Duodenal mucosa (tissue), 2 donors: ENCODE measurements around the gene LAD1.
A peak's percentile ranks its signal among the peaks of the same experiment; 100 is the strongest.

Experiments used
- H3K27ac ChIP-seq: one replicate; pipeline ENCODE4 v1.7.0; 2013; ENCODE audit warnings: low read depth, low read length
- H3K27me3 ChIP-seq, 2 donors: one replicate each; pipeline ENCODE4 v1.7.0; 2013; ENCODE audit warnings: low read length in 2 of 2, control low read depth in 1 of 2; ENCODE audit not compliant: insufficient read depth in 2 of 2, control insufficient read depth in 1 of 2
- H3K36me3 ChIP-seq, 2 donors: one replicate each; pipeline ENCODE4 v1.7.0; 2013; ENCODE audit warnings: low read length in 2 of 2, control low read depth in 1 of 2; ENCODE audit not compliant: insufficient read depth in 2 of 2, control insufficient read depth in 1 of 2
- H3K4me1 ChIP-seq, 2 donors: one replicate each; pipeline ENCODE4 v1.7.0; 2013; ENCODE audit warnings: low read length in 2 of 2, control low read depth in 1 of 2; ENCODE audit not compliant: insufficient read depth in 2 of 2, control insufficient read depth in 1 of 2
- H3K4me3 ChIP-seq, 2 donors: one replicate each; pipeline ENCODE4 v1.7.0; 2013; ENCODE audit warnings: low read length in 2 of 2, low read depth in 1 of 2
- H3K9ac ChIP-seq, 2 donors: one replicate each; pipeline ENCODE4 v1.7.0; 2013; ENCODE audit warnings: low read length in 2 of 2, low read depth in 1 of 2
- H3K9me3 ChIP-seq, 2 donors: one replicate each; pipeline ENCODE4 v1.7.0; 2013; ENCODE audit warnings: low read length in 2 of 2, control low read depth in 1 of 2; ENCODE audit not compliant: control insufficient read depth in 1 of 2

The LAD1 gene

GRCh38 chr1:201399018-201399351 is at the start of gene LAD1:
Gene LAD1, minus strand, starts transcription at chr1:201399324. Its CDS starts 18 bp downstream, at chr1:201399306.
- H3K27me3 ChIP-seq = no peaks in the 10 kb centered on the region
- peak within 1 kb of the TSS; percentile 79 to 88 for H3K4me3 ChIP-seq
- peak within 1 kb of the TSS; percentile 92 to 94 for H3K9ac ChIP-seq
- no peaks in the 10 kb centered on the region for H3K9me3 ChIP-seq
- peak within 1 kb of the TSS; percentile 94 for H3K27ac ChIP-seq
- H3K4me1 ChIP-seq = peaks cover 56% of the 10 kb centered on the region in 2 donors
- H3K36me3 ChIP-seq = no peaks in the 10 kb centered on the region

GRCh38 chr1:201447903-201448871 is 49.1 kb upstream of the LAD1 start:
- H3K4me3 ChIP-seq = no peak overlapping the region
- H3K9ac ChIP-seq = no peak overlapping the region

GRCh38 chr1:201445310-201445709 is 46.2 kb upstream of the LAD1 start:
- no peak overlapping the region for H3K27ac ChIP-seq
- no peaks in the 10 kb centered on the region for H3K9me3 ChIP-seq
- H3K27me3 ChIP-seq = no peaks in the 10 kb centered on the region
- peaks cover 4 to 10% of the 10 kb centered on the region in 2 donors for H3K4me1 ChIP-seq
- H3K4me3 ChIP-seq = no peak overlapping the region
- no peaks in the 10 kb centered on the region for H3K36me3 ChIP-seq
- H3K9ac ChIP-seq = no peak overlapping the region

More at GRCh38 chr1:201447903-201448871, 49.1 kb upstream of the LAD1 start:
- Histone ChIP-seq H3K27ac (no peak overlapping the region), H3K27me3 (no peaks in the 10 kb centered on the region), H3K9me3 (no peaks in the 10 kb centered on the region), H3K36me3 (no peaks in the 10 kb centered on the region), H3K4me1 (peaks cover 10 to 15% of the 10 kb centered on the region in 2 donors)

GRCh38 chr1:201444792-201445191 is 45.7 kb upstream of the LAD1 start:
- no peak overlapping the region for H3K4me3 ChIP-seq
- H3K27me3 ChIP-seq = no peaks in the 10 kb centered on the region
- H3K36me3 ChIP-seq = no peaks in the 10 kb centered on the region
- peaks cover 4 to 8% of the 10 kb centered on the region in 2 donors for H3K4me1 ChIP-seq
- no peak overlapping the region for H3K9ac ChIP-seq
- no peaks in the 10 kb centered on the region for H3K9me3 ChIP-seq
- no peak overlapping the region for H3K27ac ChIP-seq

- H3K27ac ChIP-seq = no peak overlapping the region
- peaks cover 4 to 8% of the 10 kb centered on the region in 2 donors for H3K4me1 ChIP-seq
- no peaks in the 10 kb centered on the region for H3K27me3 ChIP-seq
- H3K4me3 ChIP-seq = no peak overlapping the region
- H3K36me3 ChIP-seq = no peaks in the 10 kb centered on the region
- no peaks in the 10 kb centered on the region for H3K9me3 ChIP-seq
- H3K9ac ChIP-seq = no peak overlapping the region
These were observed 44.6 kb upstream of the LAD1 start for GRCh38 chr1:201443747-201444146.

GRCh38 chr1:201436969-201437368 is 37.8 kb upstream of the LAD1 start:
- H3K9ac ChIP-seq = no peak overlapping the region
- peaks cover 0 to 4% of the 10 kb centered on the region in 2 donors for H3K27me3 ChIP-seq
- peaks cover 0 to 4% of the 10 kb centered on the region in 2 donors for H3K4me1 ChIP-seq
- H3K27ac ChIP-seq = no peak overlapping the region
- H3K36me3 ChIP-seq = no peaks in the 10 kb centered on the region
- H3K4me3 ChIP-seq = no peak overlapping the region
- no peaks in the 10 kb centered on the region for H3K9me3 ChIP-seq

- peaks cover 0 to 4% of the 10 kb centered on the region in 2 donors for H3K4me1 ChIP-seq
- peaks cover 0 to 4% of the 10 kb centered on the region in 2 donors for H3K27me3 ChIP-seq
- no peak overlapping the region for H3K27ac ChIP-seq
- no peaks in the 10 kb centered on the region for H3K36me3 ChIP-seq
- no peak overlapping the region for H3K9ac ChIP-seq
- H3K9me3 ChIP-seq = no peaks in the 10 kb centered on the region
- no peak overlapping the region for H3K4me3 ChIP-seq
These were observed 37.3 kb upstream of the LAD1 start for GRCh38 chr1:201436393-201436792.

- peaks cover 0 to 4% of the 10 kb centered on the region in 2 donors for H3K27me3 ChIP-seq
- H3K9me3 ChIP-seq = no peaks in the 10 kb centered on the region
- H3K9ac ChIP-seq = no peak overlapping the region
- H3K4me3 ChIP-seq = no peak overlapping the region
- peaks cover 0 to 4% of the 10 kb centered on the region in 2 donors for H3K4me1 ChIP-seq
- H3K36me3 ChIP-seq = no peaks in the 10 kb centered on the region
- no peak overlapping the region for H3K27ac ChIP-seq
These were observed 35.1 kb upstream of the LAD1 start for GRCh38 chr1:201434266-201434665.

GRCh38 chr1:201433609-201434008 is 34.5 kb upstream of the LAD1 start:
- Histone ChIP-seq H3K4me1 (peaks cover 0 to 4% of the 10 kb centered on the region in 2 donors), H3K4me3 (no peak overlapping the region), H3K36me3 (no peaks in the 10 kb centered on the region), H3K27ac (no peak overlapping the region), H3K9me3 (no peaks in the 10 kb centered on the region), H3K27me3 (peaks cover 0 to 4% of the 10 kb centered on the region in 2 donors), H3K9ac (no peak overlapping the region)

- H3K4me1 ChIP-seq = peaks cover 0 to under 1% of the 10 kb centered on the region in 2 donors
- H3K9me3 ChIP-seq = no peaks in the 10 kb centered on the region
- H3K9ac ChIP-seq = no peak overlapping the region
- H3K36me3 ChIP-seq = no peaks in the 10 kb centered on the region
- H3K4me3 ChIP-seq = no peak overlapping the region
- H3K27ac ChIP-seq = no peak overlapping the region
- H3K27me3 ChIP-seq = no peaks in the 10 kb centered on the region
These were observed 31.7 kb upstream of the LAD1 start for GRCh38 chr1:201430776-201431175.
